ENCODE data around the gene RPL32. TPM values are rescaled to one million over a fixed set of nuclear protein-coding genes. Genes with fewer than 3 reads are reported as not detected.
A peak's percentile ranks its signal among the peaks of the same experiment; 100 is the strongest.
"Not testable (repeated sequence)": the region's sequence is repeated elsewhere in the genome, so short reads cannot be mapped to it uniquely, and the experiment has no call there.

RPL32 gene
- polyA plus RNA-seq, 3 donors, result 932 to 1,052 (median 942) TPM

- TF ChIP-seq CTCF (IDR thresholded peaks at IDR 0.05), result no peak
- no peak overlapping the region for H3K4me3 ChIP-seq (replicated peaks in 1 of 3; ENCODE audit: low read depth in 2 of 3, low read length in 3 of 3)
- Mint-ChIP-seq H3K27me3 (ENCODE audit: low read depth in 3 of 3) (peaks cover 5 to 11% (median 8%) of the 10 kb centered on the region in 3 donors), H3K4me1 (peaks cover 8% of the 10 kb centered on the region), H3K9me3 (peaks cover 0 to 2% (median 0%) of the 10 kb centered on the region in 7 donors), H3K36me3 (no peaks in the 10 kb centered on the region), H3K27ac (peak overlapping the region in 1 of 7 donors; percentile 24), H3K4me3 (no peak overlapping the region)
- H4K20me1 ChIP-seq (ENCODE audit: insufficient read depth, low read length), result no peaks in the 10 kb centered on the region
- H3K79me2 ChIP-seq (ENCODE audit: insufficient read depth, low read length), result no peaks in the 10 kb centered on the region
- no peaks in the 10 kb centered on the region for H3K27me3 ChIP-seq (ENCODE audit: control insufficient read depth in 2 of 2, insufficient read depth in 2 of 2, low read length in 2 of 2)
- H3K36me3 ChIP-seq (replicated peaks in 1 of 2; ENCODE audit: control insufficient read depth in 1 of 2, insufficient read depth in 2 of 2, low read length in 2 of 2), result no peaks in the 10 kb centered on the region
- intact Hi-C loops (cut with micrococcal nuclease), result no loop called here
- no peak overlapping the region for H3K9ac ChIP-seq (ENCODE audit: insufficient read depth, low read length, poor library complexity, severe bottlenecking)
- no peak overlapping the region for H2AFZ ChIP-seq (ENCODE audit: insufficient read depth, low read depth, low read length, poor library complexity, severe bottlenecking)
- no peak overlapping the region for H3K27ac ChIP-seq (ENCODE audit: low read depth in 1 of 2, low read length in 2 of 2)
- H3K4me1 ChIP-seq (ENCODE audit: control insufficient read depth in 1 of 2, insufficient read depth in 2 of 2, low read length in 2 of 2), result no peaks in the 10 kb centered on the region
- WGBS (ENCODE audit: insufficient coverage), result 100% methylated on average over 2 of the region's 4 CpGs
- DNase-seq, result no peak
- no peak overlapping the region for H3K4me2 ChIP-seq (replicated peaks; ENCODE audit: extremely low read depth, low read length, poor library complexity, severe bottlenecking)
- no peaks in the 10 kb centered on the region for H3K9me3 ChIP-seq (replicated peaks in 1 of 2; ENCODE audit: control insufficient read depth in 1 of 2, insufficient read depth in 1 of 2, low read length in 2 of 2)
These were observed 13.2 kb upstream of the RPL32 start for GRCh38 chr3:12854565-12854964.

GRCh38 chr3:12853847-12854246 is 12.5 kb upstream of the RPL32 start:
- H3K9me3 Mint-ChIP-seq; H3K27ac ChIP-seq (ENCODE audit: low read depth in 1 of 2, low read length in 2 of 2); H3K4me1 ChIP-seq (ENCODE audit: control insufficient read depth in 1 of 2, insufficient read depth in 2 of 2, low read length in 2 of 2); H3K4me3 ChIP-seq (replicated peaks in 1 of 3; ENCODE audit: low read depth in 2 of 3, low read length in 3 of 3); H3K36me3 ChIP-seq (replicated peaks in 1 of 2; ENCODE audit: control insufficient read depth in 1 of 2, insufficient read depth in 2 of 2, low read length in 2 of 2); H3K4me3 Mint-ChIP-seq; H3K36me3 Mint-ChIP-seq; H3K79me2 ChIP-seq (ENCODE audit: insufficient read depth, low read length); H3K4me2 ChIP-seq (replicated peaks; ENCODE audit: extremely low read depth, low read length, poor library complexity, severe bottlenecking); H3K4me1 Mint-ChIP-seq; DNase-seq; H2AFZ ChIP-seq (ENCODE audit: insufficient read depth, low read depth, low read length, poor library complexity, severe bottlenecking); H3K27me3 ChIP-seq (ENCODE audit: control insufficient read depth in 2 of 2, insufficient read depth in 2 of 2, low read length in 2 of 2); H3K9ac ChIP-seq (ENCODE audit: insufficient read depth, low read length, poor library complexity, severe bottlenecking); H3K27ac Mint-ChIP-seq; H4K20me1 ChIP-seq (ENCODE audit: insufficient read depth, low read length); intact Hi-C loops (cut with micrococcal nuclease); H3K9me3 ChIP-seq (replicated peaks in 1 of 2; ENCODE audit: control insufficient read depth in 1 of 2, insufficient read depth in 1 of 2, low read length in 2 of 2): not testable (repeated sequence)
- H3K27me3 Mint-ChIP-seq (ENCODE audit: low read depth in 3 of 3), result peaks cover 5 to 11% (median 8%) of the 10 kb centered on the region in 3 donors
- 11% methylated on average over 1 of the region's 2 CpGs for WGBS (ENCODE audit: insufficient coverage)
